NB4 (cell line): Measurements from ENCODE around the gene NOL3.

Source experiments
- CTCF ChIP-seq: IDR thresholded peaks from one replicate; pipeline ENCODE4 v1.5.1; 2012; ENCODE audit warnings: low read depth, low read length
- POLR2A ChIP-seq: IDR thresholded peaks from 2 replicates; pipeline ENCODE4 v1.6.1; 2011; ENCODE audit warnings: mild to moderate bottlenecking; ENCODE audit not compliant: insufficient read length; ENCODE audit errors: extremely low read depth

- TF ChIP-seq POLR2A (no peak), CTCF (no peak)
Observed at GRCh38 chr16:67211674-67212073, 41.3 kb downstream of the NOL3 start.
